IPS-18c (cell line): ENCODE measurements around the gene RNF14.
A peak's percentile ranks its signal among the peaks of the same experiment; 100 is the strongest.
"Not testable (repeated sequence)": the region's sequence is repeated elsewhere in the genome, so short reads cannot be mapped to it uniquely, and the experiment has no call there.

Experiments
- H3K4me3 ChIP-seq: 2 replicates; pipeline ENCODE4 v1.7.0; 2013; ENCODE audit warnings: low read depth, mild to moderate bottlenecking, low read length, moderate library complexity; ENCODE audit not compliant: insufficient read depth
- H3K9me3 ChIP-seq: one replicate; pipeline ENCODE4 v1.6.1; 2013; ENCODE audit warnings: mild to moderate bottlenecking, low read length, moderate library complexity; ENCODE audit not compliant: control insufficient read depth, insufficient read depth

The RNF14 gene

GRCh38 chr5:141968914-141969608 is at the start of gene RNF14:
RNF14 (plus strand) TSS chr5:141969105; CDS start chr5:141973589, 4,484 bp downstream.
- H3K9me3 ChIP-seq: no peaks in the 10 kb centered on the region
- peak within 1 kb of the TSS; percentile 89 for H3K4me3 ChIP-seq

- Histone ChIP-seq H3K9me3 (no peaks in the 10 kb centered on the region), H3K4me3 (no peak overlapping the region)
These were observed 49.4 kb upstream of the RNF14 start for GRCh38 chr5:141919218-141920119.

GRCh38 chr5:141920771-141921170 is 48.1 kb upstream of the RNF14 start:
- no peaks in the 10 kb centered on the region for H3K9me3 ChIP-seq
- no peak overlapping the region for H3K4me3 ChIP-seq

GRCh38 chr5:141922827-141923447 is 46.0 kb upstream of the RNF14 start:
- H3K4me3 ChIP-seq: peak overlapping the region; percentile 91
- not testable (repeated sequence) for H3K9me3 ChIP-seq

- Histone ChIP-seq H3K9me3 (no peaks in the 10 kb centered on the region), H3K4me3 (peak within 1 kb of the TSS; percentile 91)
These were observed 45.2 kb upstream of the RNF14 start, which contains the start of gene DELE1 for GRCh38 chr5:141923448-141924313. DELE1 (plus strand) TSS chr5:141923871; CDS start chr5:141923942, 71 bp downstream.

- H3K9me3 ChIP-seq: no peaks in the 10 kb centered on the region
- no peak overlapping the region for H3K4me3 ChIP-seq
These were observed 42.5 kb upstream of the RNF14 start for GRCh38 chr5:141926434-141926833.

GRCh38 chr5:141928051-141928450 is 40.9 kb upstream of the RNF14 start:
- Histone ChIP-seq H3K4me3 (no peak overlapping the region), H3K9me3 (no peaks in the 10 kb centered on the region)

GRCh38 chr5:141929398-141930058 is 39.4 kb upstream of the RNF14 start:
- H3K4me3 ChIP-seq: no peak overlapping the region

GRCh38 chr5:141931694-141932093 is 37.2 kb upstream of the RNF14 start:
- H3K4me3 ChIP-seq: no peak overlapping the region
- no peaks in the 10 kb centered on the region for H3K9me3 ChIP-seq

More at GRCh38 chr5:141929398-141930058, 39.4 kb upstream of the RNF14 start:
- H3K9me3 ChIP-seq: no peaks in the 10 kb centered on the region

- H3K9me3 ChIP-seq: no peaks in the 10 kb centered on the region
- no peak overlapping the region for H3K4me3 ChIP-seq
These were observed 35.8 kb upstream of the RNF14 start for GRCh38 chr5:141933151-141933550.

GRCh38 chr5:141934099-141934844 is 34.6 kb upstream of the RNF14 start:
- Histone ChIP-seq H3K9me3 (no peaks in the 10 kb centered on the region), H3K4me3 (no peak overlapping the region)

GRCh38 chr5:141935538-141935937 is 33.4 kb upstream of the RNF14 start:
- Histone ChIP-seq H3K4me3 (no peak overlapping the region), H3K9me3 (no peaks in the 10 kb centered on the region)

- Histone ChIP-seq H3K9me3 (no peaks in the 10 kb centered on the region), H3K4me3 (no peak overlapping the region)
These were observed 28.1 kb upstream of the RNF14 start for GRCh38 chr5:141940695-141941271.

- no peak overlapping the region for H3K4me3 ChIP-seq
These were observed 27.6 kb upstream of the RNF14 start for GRCh38 chr5:141941307-141941706.

GRCh38 chr5:141941779-141942178 is 27.1 kb upstream of the RNF14 start:
- Histone ChIP-seq H3K4me3 (no peak overlapping the region), H3K9me3 (no peaks in the 10 kb centered on the region)

More at GRCh38 chr5:141941307-141941706, 27.6 kb upstream of the RNF14 start:
- H3K9me3 ChIP-seq: no peaks in the 10 kb centered on the region
